ENCODE data around the gene NMT1.

Gene NMT1

GRCh38 chr17:45108595-45109521 lies 47.7 kb downstream of the NMT1 start:
- H3K4me3 ChIP-seq (ENCODE audit: low read depth in 1 of 2, low read length in 2 of 2), result no peak overlapping the region
- H3K27me3 ChIP-seq (ENCODE audit: low read depth, low read length), result no peaks in the 10 kb centered on the region
- H3K4me1 ChIP-seq (ENCODE audit: control insufficient read depth in 1 of 2, insufficient read depth in 2 of 2, low read length in 2 of 2), result peaks cover 0 to 15% of the 10 kb centered on the region in 2 donors
- no peaks in the 10 kb centered on the region for H3K9me3 ChIP-seq (ENCODE audit: control insufficient read depth in 1 of 2, low read length in 2 of 2)
- no peak overlapping the region for H3K27ac ChIP-seq (ENCODE audit: low read length)
- H3K36me3 ChIP-seq (ENCODE audit: control insufficient read depth in 1 of 2, insufficient read depth in 2 of 2, low read length in 2 of 2), result peaks cover 33 to 52% of the 10 kb centered on the region in 2 donors

GRCh38 chr17:45110676-45111611 lies 49.8 kb downstream of the NMT1 start:
- no peaks in the 10 kb centered on the region for H3K27me3 ChIP-seq (ENCODE audit: low read depth, low read length)
- H3K9me3 ChIP-seq (ENCODE audit: control insufficient read depth in 1 of 2, low read length in 2 of 2), result no peaks in the 10 kb centered on the region
- H3K36me3 ChIP-seq (ENCODE audit: control insufficient read depth in 1 of 2, insufficient read depth in 2 of 2, low read length in 2 of 2), result peaks cover 16 to 33% of the 10 kb centered on the region in 2 donors
- H3K4me3 ChIP-seq (ENCODE audit: low read depth in 1 of 2, low read length in 2 of 2), result no peak overlapping the region
- no peak overlapping the region for H3K27ac ChIP-seq (ENCODE audit: low read length)
- H3K4me1 ChIP-seq (ENCODE audit: control insufficient read depth in 1 of 2, insufficient read depth in 2 of 2, low read length in 2 of 2), result peaks cover 0 to 15% of the 10 kb centered on the region in 2 donors

DNA sequence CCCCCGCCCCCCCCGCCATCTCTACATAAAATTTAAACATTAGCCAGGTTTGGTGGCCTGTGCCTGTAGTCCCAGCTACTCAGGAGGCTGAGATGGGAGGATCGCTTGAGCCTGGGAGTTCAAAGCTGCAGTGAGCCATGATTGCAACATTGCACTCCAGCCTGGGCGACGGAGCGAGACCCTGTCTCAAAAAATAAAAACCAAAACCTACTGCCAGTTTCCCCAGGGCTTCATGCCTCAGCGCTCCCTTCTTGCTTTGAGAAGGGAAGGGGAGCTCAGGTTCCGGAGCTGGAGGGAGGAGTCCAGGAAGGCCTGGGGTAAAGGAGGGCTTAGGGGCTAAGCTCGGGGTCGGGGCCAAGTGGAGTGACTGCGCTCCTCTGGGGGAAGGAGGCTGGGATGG lies 50.7 kb downstream of the NMT1 start:
- no peaks in the 10 kb centered on the region for H3K27me3 ChIP-seq (ENCODE audit: low read depth, low read length)
- no peaks in the 10 kb centered on the region for H3K9me3 ChIP-seq (ENCODE audit: control insufficient read depth in 1 of 2, low read length in 2 of 2)
- peaks cover 0 to 15% of the 10 kb centered on the region in 2 donors for H3K4me1 ChIP-seq (ENCODE audit: control insufficient read depth in 1 of 2, insufficient read depth in 2 of 2, low read length in 2 of 2)
- peaks cover 8 to 24% of the 10 kb centered on the region in 2 donors for H3K36me3 ChIP-seq (ENCODE audit: control insufficient read depth in 1 of 2, insufficient read depth in 2 of 2, low read length in 2 of 2)
- no peak overlapping the region for H3K4me3 ChIP-seq (ENCODE audit: low read depth in 1 of 2, low read length in 2 of 2)
- H3K27ac ChIP-seq (ENCODE audit: low read length), result no peak overlapping the region

DNA sequence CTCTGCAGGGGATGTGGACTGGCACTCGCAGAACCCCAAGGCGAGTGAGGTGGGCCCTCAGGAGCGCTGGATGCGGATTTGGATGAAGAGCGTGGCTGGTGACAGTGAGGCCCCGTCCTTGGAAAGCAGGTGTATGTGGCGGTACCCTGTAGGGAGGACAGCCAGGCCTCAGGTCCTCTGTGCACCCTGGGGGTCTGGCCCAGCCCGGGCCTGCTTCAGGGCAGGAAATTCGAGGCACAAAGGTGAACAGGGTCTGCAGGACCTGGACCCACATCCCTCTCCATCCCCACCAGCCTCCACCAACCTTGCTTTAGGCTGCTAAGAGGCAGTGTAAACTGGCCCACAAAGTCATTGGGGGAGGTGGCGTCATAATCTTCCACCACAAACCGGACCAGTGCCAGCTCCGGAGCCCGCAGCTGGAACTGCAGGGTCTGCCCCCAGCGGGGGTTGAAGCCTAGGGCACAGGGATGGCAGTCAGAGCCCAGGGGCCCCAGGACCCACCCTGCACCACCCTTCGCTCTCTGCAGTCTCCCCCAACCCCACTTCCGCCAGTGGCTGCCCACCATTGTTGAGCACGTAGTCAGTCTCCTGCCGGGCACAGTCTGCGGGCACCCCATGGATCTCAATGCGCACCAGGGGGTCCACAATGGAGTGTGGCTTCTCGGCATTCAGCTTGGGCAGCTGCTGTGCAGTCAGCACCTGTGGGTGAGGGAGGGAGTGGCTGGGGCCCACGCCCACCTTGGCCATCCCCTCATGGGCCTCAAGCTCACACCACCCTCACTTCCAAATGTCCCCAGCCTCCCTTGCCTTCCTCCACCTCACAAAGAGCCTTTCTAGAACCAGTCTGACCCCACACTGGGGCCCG lies 51.7 kb downstream of the NMT1 start:
- Histone ChIP-seq H3K4me3 (ENCODE audit: low read depth in 1 of 2, low read length in 2 of 2) (no peak overlapping the region), H3K27ac (ENCODE audit: low read length) (no peak overlapping the region), H3K27me3 (ENCODE audit: low read depth, low read length) (no peaks in the 10 kb centered on the region), H3K4me1 (ENCODE audit: control insufficient read depth in 1 of 2, insufficient read depth in 2 of 2, low read length in 2 of 2) (peaks cover 0 to 13% of the 10 kb centered on the region in 2 donors), H3K36me3 (ENCODE audit: control insufficient read depth in 1 of 2, insufficient read depth in 2 of 2, low read length in 2 of 2) (peaks cover 0 to 17% of the 10 kb centered on the region in 2 donors), H3K9me3 (ENCODE audit: control insufficient read depth in 1 of 2, low read length in 2 of 2) (no peaks in the 10 kb centered on the region)

DNA sequence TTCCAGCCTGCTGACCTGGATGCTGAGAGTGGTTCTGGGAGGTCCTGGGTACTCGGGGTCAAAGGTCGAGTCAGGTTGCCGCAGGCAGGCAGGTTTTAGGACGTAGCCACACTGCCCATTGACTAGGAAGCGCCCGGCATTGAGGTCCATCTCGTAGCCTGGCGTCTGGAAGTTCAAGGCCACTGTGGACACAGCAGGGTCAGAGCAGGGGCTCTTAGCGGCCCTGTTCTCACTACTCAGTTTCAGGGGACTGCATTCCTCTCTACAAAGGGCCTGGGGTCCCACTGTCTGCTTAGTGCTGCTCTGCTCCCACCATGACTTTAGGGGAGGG lies 52.3 kb downstream of the NMT1 start:
- Histone ChIP-seq H3K4me3 (ENCODE audit: low read depth in 1 of 2, low read length in 2 of 2) (no peak overlapping the region), H3K4me1 (ENCODE audit: control insufficient read depth in 1 of 2, insufficient read depth in 2 of 2, low read length in 2 of 2) (peaks cover 0 to 9% of the 10 kb centered on the region in 2 donors), H3K9me3 (ENCODE audit: control insufficient read depth in 1 of 2, low read length in 2 of 2) (no peaks in the 10 kb centered on the region), H3K27me3 (ENCODE audit: low read depth, low read length) (no peaks in the 10 kb centered on the region), H3K27ac (ENCODE audit: low read length) (no peak overlapping the region), H3K36me3 (ENCODE audit: control insufficient read depth in 1 of 2, insufficient read depth in 2 of 2, low read length in 2 of 2) (peaks cover 0 to 16% of the 10 kb centered on the region in 2 donors)

- peaks cover 0 to 14% of the 10 kb centered on the region in 2 donors for H3K36me3 ChIP-seq (ENCODE audit: control insufficient read depth in 1 of 2, insufficient read depth in 2 of 2, low read length in 2 of 2)
- H3K27me3 ChIP-seq (ENCODE audit: low read depth, low read length), result no peaks in the 10 kb centered on the region
- H3K4me3 ChIP-seq (ENCODE audit: low read depth in 1 of 2, low read length in 2 of 2), result no peak overlapping the region
- no peak overlapping the region for H3K27ac ChIP-seq (ENCODE audit: low read length)
- peaks cover 0 to 9% of the 10 kb centered on the region in 2 donors for H3K4me1 ChIP-seq (ENCODE audit: control insufficient read depth in 1 of 2, insufficient read depth in 2 of 2, low read length in 2 of 2)
- H3K9me3 ChIP-seq (ENCODE audit: control insufficient read depth in 1 of 2, low read length in 2 of 2), result no peaks in the 10 kb centered on the region
Measured at GRCh38 chr17:45114117-45114932, 53.2 kb downstream of the NMT1 start.

DNA sequence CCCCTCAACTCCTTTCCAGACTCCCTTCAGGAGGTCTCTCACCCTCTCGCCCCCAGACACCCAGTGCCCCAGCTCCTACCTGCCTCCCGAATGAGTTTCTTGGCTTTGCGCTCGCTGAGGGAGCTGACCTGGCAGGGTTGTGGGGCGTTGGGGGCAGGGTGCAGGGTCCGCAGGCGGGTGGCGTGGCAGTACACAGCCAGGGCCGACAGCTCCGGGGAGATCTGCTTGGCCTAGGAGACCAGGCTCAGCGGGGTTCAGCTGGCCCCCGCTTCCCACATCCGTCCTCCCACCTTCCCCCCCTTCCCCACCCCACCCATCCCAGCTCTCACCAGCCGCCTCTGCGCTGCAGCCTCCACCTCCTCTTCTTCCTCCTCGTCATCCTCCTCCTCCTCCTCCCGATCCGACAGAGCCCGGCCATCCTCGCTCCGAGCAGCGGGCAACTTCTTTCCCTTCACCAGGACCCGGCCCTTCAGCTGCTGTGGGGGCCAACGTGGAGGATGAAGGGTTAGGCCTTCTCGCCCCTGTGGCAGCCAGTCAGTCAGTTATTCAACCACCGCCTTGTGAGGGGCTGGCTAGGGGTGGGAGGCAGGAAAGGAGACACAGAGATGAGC lies 54.0 kb downstream of the NMT1 start:
- Histone ChIP-seq H3K36me3 (ENCODE audit: control insufficient read depth in 1 of 2, insufficient read depth in 2 of 2, low read length in 2 of 2) (peaks cover 0 to 22% of the 10 kb centered on the region in 2 donors), H3K27ac (ENCODE audit: low read length) (no peak overlapping the region), H3K4me1 (ENCODE audit: control insufficient read depth in 1 of 2, insufficient read depth in 2 of 2, low read length in 2 of 2) (peaks cover 0 to 9% of the 10 kb centered on the region in 2 donors), H3K9me3 (ENCODE audit: control insufficient read depth in 1 of 2, low read length in 2 of 2) (no peaks in the 10 kb centered on the region), H3K27me3 (ENCODE audit: low read depth, low read length) (no peaks in the 10 kb centered on the region), H3K4me3 (ENCODE audit: low read depth in 1 of 2, low read length in 2 of 2) (no peak overlapping the region)

DNA sequence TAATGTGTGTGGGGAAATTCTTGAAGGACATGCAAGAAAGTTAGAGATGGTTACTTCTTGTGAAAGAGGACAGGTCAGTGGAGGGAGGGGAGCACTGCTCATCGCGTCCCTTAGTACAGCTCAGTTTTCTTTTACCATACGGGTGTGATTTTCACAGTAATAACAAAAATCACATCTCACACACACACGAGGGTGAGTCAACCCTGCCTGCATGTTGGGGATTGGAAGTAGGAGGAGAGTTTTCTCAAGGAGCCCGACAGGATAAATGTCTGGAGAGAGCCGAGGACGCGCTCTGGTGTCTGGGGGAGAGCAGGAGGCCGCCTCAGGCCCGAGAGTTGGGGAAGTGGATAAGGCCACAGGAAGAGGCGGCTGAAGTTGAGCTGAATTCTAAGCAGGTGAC lies 54.8 kb downstream of the NMT1 start:
- H3K36me3 ChIP-seq (ENCODE audit: control insufficient read depth in 1 of 2, insufficient read depth in 2 of 2, low read length in 2 of 2), result peaks cover 0 to 27% of the 10 kb centered on the region in 2 donors

DNA sequence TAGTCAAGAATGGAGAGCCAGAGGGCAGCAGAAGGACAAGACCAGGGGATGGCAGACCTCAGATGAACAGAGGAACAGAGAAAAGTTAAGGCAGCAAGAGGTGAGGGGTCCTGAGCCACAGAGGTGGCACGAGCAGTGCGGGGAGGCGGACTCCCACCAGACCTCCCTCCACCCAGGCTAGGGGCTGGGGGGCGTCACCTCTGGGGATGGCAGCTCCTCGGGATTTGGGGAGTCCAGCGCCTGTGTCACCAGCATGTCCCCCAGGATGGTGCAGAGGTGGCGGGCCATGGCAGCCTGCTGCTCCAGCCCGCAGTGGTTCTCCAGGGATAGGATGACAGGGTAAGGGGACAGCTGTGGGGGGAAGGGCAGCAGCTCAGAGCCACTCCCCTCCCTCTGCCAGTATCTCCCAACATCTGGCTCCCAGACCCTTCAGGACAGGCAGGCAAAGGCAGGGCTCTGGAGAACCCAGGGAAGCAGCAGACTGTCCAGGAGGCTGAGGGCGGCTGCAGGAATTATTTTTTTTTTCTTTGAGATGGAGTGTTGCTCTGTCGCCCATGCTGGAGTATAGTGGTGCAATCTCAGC lies 55.4 kb downstream of the NMT1 start:
- peaks cover 0 to 2% of the 10 kb centered on the region in 2 donors for H3K4me1 ChIP-seq (ENCODE audit: control insufficient read depth in 1 of 2, insufficient read depth in 2 of 2, low read length in 2 of 2)
- no peak overlapping the region for H3K27ac ChIP-seq (ENCODE audit: low read length)
- H3K9me3 ChIP-seq (ENCODE audit: control insufficient read depth in 1 of 2, low read length in 2 of 2), result no peaks in the 10 kb centered on the region
- peaks cover 0 to 27% of the 10 kb centered on the region in 2 donors for H3K36me3 ChIP-seq (ENCODE audit: control insufficient read depth in 1 of 2, insufficient read depth in 2 of 2, low read length in 2 of 2)
- no peaks in the 10 kb centered on the region for H3K27me3 ChIP-seq (ENCODE audit: low read depth, low read length)
- H3K4me3 ChIP-seq (ENCODE audit: low read depth in 1 of 2, low read length in 2 of 2), result no peak overlapping the region

More for the DNA sequence above, 54.8 kb downstream of the NMT1 start:
- Histone ChIP-seq H3K9me3 (ENCODE audit: control insufficient read depth in 1 of 2, low read length in 2 of 2) (no peaks in the 10 kb centered on the region), H3K4me1 (ENCODE audit: control insufficient read depth in 1 of 2, insufficient read depth in 2 of 2, low read length in 2 of 2) (peaks cover 0 to 8% of the 10 kb centered on the region in 2 donors), H3K27me3 (ENCODE audit: low read depth, low read length) (no peaks in the 10 kb centered on the region), H3K4me3 (ENCODE audit: low read depth in 1 of 2, low read length in 2 of 2) (no peak overlapping the region), H3K27ac (ENCODE audit: low read length) (no peak overlapping the region)
